Measurements from ENCODE around the gene SNU13. TPM values are rescaled to one million over a fixed set of nuclear protein-coding genes. Genes with fewer than 3 reads are reported as not detected.
"Not testable (repeated sequence)": the region's sequence is repeated elsewhere in the genome, so short reads cannot be mapped to it uniquely, and the experiment has no call there.

The SNU13 gene
- 344 TPM for polyA plus RNA-seq (2012; ENCODE audit: insufficient read depth, insufficient read length)

DNA sequence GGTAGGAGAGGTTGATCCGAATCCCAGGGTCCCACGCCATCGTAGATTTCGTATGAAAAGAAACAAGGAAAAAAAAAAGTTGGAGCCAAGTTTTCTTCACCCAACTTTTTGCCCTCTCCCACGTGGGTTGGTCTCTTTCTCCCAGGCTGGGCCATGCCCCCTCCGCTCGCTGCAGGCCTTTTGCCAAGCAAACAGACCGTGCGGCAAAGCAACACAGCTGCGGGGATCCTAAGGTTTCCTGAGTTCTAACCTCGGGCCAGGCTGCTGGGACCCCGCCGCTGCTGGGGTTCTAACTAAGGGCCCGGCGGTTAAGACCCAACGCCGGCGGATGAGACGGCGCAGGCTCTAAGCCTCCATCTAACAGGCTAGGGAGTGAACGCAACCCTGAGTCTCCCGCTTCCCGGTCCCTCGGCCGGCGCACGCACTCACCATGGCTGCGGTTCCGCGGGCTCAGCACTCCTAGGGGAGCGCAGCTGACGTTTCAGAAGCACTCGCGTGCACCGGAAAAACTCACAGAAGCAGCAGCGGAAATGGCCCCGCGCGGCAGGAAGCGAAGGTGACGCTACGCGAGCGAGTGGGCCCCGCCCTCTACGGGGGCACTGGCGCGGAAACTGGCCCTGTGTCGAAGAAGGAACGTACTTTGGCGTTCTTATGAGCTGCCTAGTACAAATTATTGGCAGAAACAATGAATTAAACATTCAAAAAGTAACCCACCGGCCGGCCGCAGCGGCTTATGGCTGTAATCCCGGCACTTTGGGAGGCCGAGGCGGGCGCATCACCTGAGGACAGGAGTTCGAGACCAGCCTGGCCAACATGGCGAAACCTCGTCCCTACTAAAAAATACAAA lies at the start of gene SNU13:
TSS of gene SNU13 (minus strand) at position 503 of the 847 bp plus-strand sequence. CDS start at position 432, 71 bp downstream.
- H3K4me3 ChIP-seq (ENCODE audit: low read length): peak within 1 kb of the TSS; percentile 74
- DNase-seq (ENCODE audit: low read depth, low spot score): peak; percentile 89

DNA sequence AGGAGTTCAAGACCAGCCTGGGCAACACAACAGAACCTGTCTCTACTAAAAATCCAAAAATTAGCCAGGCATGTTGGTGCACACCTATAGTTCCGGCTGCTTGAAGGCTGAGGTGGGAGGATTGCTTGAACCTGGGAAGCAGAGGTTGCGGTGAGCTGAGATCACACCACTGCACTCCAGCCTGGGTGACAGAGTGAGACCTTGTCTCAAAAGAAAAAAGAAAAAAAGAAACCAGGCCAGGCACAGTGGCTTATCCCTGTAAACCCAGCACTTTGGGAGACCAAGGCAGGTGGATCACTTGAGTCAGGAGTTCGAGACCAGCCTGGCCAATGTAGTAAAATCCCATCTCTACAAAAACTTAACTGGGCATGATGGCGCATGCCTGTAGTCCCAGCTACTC lies 44.6 kb upstream of the SNU13 start:
- not testable (repeated sequence) for DNase-seq (ENCODE audit: low read depth, low spot score); H3K4me3 ChIP-seq (ENCODE audit: low read length)

DNA sequence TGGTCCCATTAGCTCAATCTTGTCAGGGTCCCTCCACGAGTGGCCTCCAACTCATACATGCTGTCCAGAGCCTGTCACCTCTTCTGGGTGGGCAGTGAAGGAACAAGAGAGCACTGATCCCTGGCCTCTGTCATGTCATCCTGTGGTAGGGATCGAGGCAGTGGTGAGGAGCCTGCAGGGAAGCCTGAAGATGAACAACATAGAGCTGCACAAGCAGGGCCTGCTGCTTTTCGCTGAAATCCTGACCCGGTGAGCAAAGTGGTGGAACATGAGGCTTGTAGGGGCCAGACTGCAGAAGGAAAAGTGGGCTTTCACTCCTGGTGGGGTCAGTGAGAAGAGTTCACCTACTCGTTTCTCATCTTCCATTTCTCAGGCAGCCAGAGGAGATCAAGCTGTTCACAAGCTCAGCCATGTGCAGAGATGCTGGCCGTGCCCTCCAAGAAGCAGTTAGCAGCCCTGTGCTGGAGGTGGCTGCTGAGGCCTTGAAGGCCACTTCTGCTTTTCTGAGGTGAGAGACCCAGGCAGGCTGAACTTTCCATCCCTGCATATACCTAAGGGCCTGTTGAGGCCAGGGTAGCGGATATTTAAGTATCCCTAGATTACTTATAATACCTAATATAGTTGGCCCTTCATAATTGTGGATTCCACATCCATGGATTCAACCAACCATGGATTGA lies 43.6 kb upstream of the SNU13 start:
- no peak for DNase-seq (ENCODE audit: low read depth, low spot score)
- H3K4me3 ChIP-seq (ENCODE audit: low read length): no peak overlapping the region

GRCh38 chr22:41731609-41732008 lies 42.9 kb upstream of the SNU13 start:
- no peak for DNase-seq (ENCODE audit: low read depth, low spot score)

DNA sequence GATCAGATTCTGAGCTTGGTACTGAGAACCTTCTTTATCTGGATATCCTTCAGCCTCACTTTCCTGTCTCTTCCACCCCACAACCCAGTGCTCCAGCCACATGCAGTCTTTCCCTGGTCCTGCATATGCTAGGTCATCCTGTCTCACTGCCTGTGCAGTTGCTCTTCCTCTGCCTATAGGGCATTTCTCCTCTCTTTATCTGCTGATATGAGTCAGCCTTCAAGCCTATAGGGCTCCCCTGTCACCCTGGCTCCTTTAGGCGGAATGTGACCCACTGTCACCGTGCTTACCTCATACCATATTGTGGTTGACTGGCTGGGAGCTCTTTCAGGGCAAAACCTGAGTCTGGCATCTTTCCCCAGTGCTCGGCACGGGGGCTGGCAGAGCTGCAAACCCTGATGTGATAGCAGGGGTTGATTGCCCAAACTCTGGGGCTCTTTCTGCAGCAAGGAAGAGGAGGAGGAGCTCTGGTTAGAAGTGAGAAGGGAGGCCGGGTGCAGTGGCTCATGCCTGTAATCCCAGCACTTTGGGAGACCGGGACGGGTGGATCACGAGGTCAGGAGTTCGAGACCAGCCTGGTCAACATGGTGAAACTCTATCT lies 36.9 kb upstream of the SNU13 start:
- no peak for DNase-seq (ENCODE audit: low read depth, low spot score)
- no peak overlapping the region for H3K4me3 ChIP-seq (ENCODE audit: low read length)

More at GRCh38 chr22:41731609-41732008, 42.9 kb upstream of the SNU13 start:
- H3K4me3 ChIP-seq (ENCODE audit: low read length): no peak overlapping the region

DNA sequence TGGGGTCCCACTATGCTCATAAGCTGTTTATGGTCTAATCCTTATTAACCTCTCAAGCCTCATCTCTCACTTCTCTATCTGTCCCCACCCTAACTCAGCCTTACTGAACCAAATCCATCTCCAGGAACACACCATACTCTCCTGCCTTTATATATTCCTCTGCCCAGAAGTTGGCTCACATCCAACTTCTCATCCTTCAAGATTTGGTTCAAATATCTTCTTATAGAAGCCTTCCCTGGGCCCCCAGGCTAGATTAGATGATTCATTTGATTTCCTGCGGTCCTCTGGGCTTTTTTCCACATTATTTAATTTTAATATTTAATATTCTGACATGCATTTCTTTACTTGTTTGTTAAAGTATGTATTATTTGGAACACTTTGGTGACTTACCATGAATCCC lies 33.8 kb upstream of the SNU13 start:
- H3K4me3 ChIP-seq (ENCODE audit: low read length): no peak overlapping the region
- no peak for DNase-seq (ENCODE audit: low read depth, low spot score)

GRCh38 chr22:41713004-41713403 lies 24.3 kb upstream of the SNU13 start:
- no peak for DNase-seq (ENCODE audit: low read depth, low spot score)
- H3K4me3 ChIP-seq (ENCODE audit: low read length): no peak overlapping the region

GRCh38 chr22:41709341-41709740 lies 20.7 kb upstream of the SNU13 start:
- DNase-seq (ENCODE audit: low read depth, low spot score): no peak

DNA sequence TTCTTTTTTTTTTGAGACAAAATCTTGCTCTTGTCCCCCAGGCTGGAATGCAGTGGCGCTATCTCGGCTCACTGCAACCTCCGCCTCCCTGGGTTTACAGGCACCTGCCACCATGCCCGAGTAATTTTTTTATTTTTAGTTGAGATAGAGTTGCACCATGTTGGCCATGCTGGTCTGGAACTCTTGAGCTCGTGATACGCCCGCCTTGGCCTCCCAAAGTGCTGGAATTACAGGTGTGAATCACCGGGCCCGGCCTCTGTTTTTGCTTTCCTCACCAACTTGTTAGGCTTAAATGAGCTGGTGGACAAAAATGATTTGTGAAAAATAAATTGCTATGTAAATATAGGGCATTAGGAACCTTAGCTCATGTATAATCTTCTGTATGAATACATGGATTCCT lies 14.1 kb upstream of the SNU13 start:
- no peak for DNase-seq (ENCODE audit: low read depth, low spot score)
- no peak overlapping the region for H3K4me3 ChIP-seq (ENCODE audit: low read length)

More at GRCh38 chr22:41709341-41709740, 20.7 kb upstream of the SNU13 start:
- H3K4me3 ChIP-seq (ENCODE audit: low read length): no peak overlapping the region

DNA sequence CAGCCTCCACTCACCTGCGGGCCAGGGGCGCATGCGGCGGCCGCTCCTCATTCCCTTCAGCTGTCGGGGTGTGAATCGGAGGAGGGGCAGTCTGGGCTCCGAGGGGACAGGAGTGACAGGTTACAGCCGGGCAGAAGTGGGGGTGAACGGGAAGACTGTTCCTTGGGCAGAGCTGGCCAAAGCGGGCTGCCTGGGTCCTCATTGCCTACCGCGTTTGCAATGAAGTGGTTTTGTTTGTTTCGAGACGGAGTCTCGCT lies 11.4 kb upstream of the SNU13 start:
- no peak for DNase-seq (ENCODE audit: low read depth, low spot score)
- H3K4me3 ChIP-seq (ENCODE audit: low read length): no peak overlapping the region

DNA sequence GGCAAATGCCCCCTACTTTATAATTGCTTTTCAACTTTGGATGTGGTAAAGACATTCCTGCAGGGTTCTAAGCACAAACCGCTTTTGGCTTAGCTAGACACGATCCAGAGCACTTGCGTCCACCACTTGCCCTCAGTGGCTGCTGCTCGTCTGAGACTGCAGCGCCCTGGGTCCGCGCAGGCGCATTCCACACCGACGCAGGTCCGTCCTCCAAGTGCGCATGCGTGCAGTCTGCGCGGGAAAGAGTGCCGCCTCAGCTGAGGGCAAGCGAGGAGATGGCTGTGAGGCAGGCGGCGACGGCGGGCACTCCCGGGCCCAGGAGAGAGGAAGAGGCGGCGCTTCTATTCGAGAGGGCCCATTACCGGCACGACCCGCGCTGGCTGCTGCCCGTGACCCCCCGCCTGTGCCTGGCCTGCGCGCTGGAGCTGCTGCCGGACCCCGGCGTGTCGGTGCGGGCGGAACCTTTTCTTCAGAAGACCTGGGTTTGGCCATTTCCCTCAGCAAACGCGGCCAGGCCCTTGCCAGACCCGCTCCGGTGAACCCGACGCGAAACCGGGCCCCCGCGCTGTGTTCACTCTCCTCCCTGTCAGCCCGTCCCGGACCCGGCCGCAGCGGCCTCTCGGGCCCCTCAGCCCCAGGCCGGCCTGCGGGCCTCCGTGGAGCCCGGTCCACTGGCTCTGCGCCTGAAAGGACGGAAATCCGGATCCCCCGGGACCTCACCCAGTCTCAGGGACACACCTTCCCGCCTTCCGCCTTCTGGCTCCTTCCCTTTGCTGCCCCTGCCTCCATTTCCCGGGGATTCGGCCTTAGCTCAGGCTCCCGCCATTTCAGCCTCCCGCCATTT lies 10.8 kb upstream of the SNU13 start, which contains the start of gene MEI1:
TSS of gene MEI1 (plus strand) at position 240 of the 844 bp plus-strand sequence. CDS start at position 276, 36 bp downstream.
- no peak within 1 kb of the TSS for H3K4me3 ChIP-seq (ENCODE audit: low read length)
- no peak for DNase-seq (ENCODE audit: low read depth, low spot score)

- DNase-seq (ENCODE audit: low read depth, low spot score): peak; percentile 75
- peak overlapping the region; percentile 23; the same call in 1 of the 2 replicates for H3K4me3 ChIP-seq (ENCODE audit: low read length)
Measured at GRCh38 chr22:41697126-41697775, 8.6 kb upstream of the SNU13 start.

DNA sequence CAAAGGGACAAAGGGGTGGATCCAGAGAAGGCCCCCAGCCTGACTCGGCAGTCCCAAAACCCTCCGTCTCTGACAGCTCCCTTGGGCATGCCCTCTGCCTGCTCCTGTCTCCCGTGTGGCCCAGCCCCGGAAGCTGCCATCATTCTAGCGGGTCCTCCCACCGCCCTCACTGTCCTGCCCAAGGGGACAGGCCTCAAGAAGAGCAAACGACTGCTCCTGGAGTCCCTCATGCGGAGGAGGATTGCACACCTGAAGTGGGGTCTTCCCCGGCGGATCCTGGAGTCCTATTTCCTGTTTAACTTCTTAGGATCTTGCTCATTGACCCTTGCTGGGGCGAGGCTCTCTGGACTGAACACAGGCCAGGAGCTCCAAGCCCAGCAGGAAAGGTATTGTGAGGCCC lies 8.0 kb upstream of the SNU13 start:
- DNase-seq (ENCODE audit: low read depth, low spot score): no peak
- no peak overlapping the region for H3K4me3 ChIP-seq (ENCODE audit: low read length)

DNA sequence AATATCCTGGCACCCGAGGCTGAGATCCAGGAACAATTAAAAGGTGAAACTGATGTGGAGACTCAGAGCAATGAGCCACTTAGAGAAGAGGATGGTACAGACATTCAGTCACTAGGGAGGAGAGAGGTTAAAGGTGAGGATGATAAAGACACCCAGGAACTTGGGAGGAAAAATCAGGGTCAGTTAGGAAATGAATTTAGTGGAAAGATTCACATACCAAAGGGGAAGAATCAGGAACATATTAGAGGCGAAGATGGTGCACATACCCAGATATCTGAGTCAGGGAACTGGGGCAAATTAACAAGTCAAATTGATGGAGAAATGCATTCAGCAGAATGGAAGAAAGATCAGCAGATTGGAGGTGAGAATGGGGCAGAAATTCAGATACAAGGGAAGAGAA lies 6.5 kb upstream of the SNU13 start:
- no peak overlapping the region for H3K4me3 ChIP-seq (ENCODE audit: low read length)
- no peak for DNase-seq (ENCODE audit: low read depth, low spot score)

- no peak for DNase-seq (ENCODE audit: low read depth, low spot score)
- no peak overlapping the region for H3K4me3 ChIP-seq (ENCODE audit: low read length)
Measured at GRCh38 chr22:41690476-41690875, 1.8 kb upstream of the SNU13 start.

DNA sequence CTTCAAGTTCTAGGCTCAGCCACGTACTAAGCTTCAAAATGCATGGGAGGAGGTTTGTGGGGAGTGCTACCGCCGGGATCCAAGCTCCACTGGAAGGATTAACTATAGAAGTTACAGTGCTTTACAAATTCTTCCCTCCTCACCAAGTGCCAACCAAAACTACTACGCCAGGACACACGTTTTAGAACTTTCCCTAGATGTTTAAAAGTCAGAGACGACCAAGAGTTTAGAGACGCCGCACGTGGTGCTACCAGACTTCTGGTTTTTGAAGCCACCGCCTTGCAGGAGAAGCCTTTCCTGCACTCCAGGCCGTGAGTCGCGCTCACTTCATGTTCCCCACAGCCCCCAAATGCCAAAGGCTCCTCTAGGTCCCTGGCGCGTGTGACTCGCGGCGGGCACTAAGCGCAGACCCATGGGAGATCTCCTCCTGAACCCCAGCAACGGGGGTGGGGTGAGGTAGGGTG lies 734 bp downstream of the SNU13 start:
- no peak for DNase-seq (ENCODE audit: low read depth, low spot score)
- H3K4me3 ChIP-seq (ENCODE audit: low read length): peak overlapping the region; percentile 74

DNA sequence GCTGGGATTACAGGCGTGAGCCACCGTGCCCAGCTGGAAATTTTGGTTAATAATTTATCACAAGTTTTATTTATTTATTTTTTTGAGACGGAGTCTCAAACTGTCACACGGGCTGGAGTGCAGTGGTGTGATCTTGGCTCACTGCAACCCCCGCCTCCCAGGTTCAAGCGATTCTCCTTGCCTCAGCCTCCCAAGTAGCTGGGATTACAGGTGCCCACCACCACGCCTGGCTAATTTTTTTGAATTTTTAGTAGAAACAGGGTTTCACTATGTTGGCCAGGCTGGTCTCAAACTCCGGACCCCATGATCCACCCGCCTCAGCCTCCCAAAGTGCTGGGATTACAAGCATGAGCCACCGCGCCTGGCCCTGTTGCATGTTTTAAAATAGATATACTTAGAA lies 1.8 kb downstream of the SNU13 start:
- peak overlapping the region; percentile 74 for H3K4me3 ChIP-seq (ENCODE audit: low read length)
- DNase-seq (ENCODE audit: low read depth, low spot score): not testable (repeated sequence)

GRCh38 chr22:41684194-41684593 lies 4.5 kb downstream of the SNU13 start:
- no peak overlapping the region for H3K4me3 ChIP-seq (ENCODE audit: low read length)
- no peak for DNase-seq (ENCODE audit: low read depth, low spot score)

DNA sequence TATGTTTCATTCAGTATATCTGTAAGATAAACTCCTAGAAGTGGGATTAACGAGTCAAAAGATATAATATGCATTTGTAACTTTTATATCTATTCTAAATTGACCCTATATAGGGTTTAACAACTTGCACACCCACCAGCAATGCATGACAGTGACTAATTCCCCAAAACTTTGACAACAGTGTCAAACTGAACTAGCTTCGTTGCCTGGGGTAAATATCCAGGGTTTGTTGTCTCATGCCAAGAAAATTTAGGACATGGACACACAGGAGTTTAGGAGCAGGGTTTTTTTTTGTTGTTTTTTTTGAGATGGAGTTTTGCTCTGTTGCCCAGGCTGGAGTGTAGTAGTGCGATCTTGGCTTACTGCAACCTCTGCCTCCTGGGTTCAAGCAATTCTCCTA lies 5.1 kb downstream of the SNU13 start:
- no peak overlapping the region for H3K4me3 ChIP-seq (ENCODE audit: low read length)
- DNase-seq (ENCODE audit: low read depth, low spot score): no peak
